Measurements from ENCODE around the gene PMS2.

- TF ChIP-seq EZH2phosphoT487 (IDR thresholded peaks at IDR 0.05) (no peak), CTCF (IDR thresholded peaks at IDR 0.05) (peak; percentile 41), EZH2 (IDR thresholded peaks at IDR 0.05) (no peak)
These were observed 17.4 kb upstream of the PMS2 start for GRCh38 chr7:6026011-6026819.
